Ramos (cell line): ENCODE measurements around the gene SLBP.

Source experiments
- in situ Hi-C: fragments of 300-500 bp; cut with MboI; formaldehyde crosslinking; loops from one replicate; pipeline ENCODE4 v1.14.3; 2022; ENCODE audit warnings: low sequenced_read_pairs; ENCODE audit not compliant: unreplicated experiment

Gene SLBP

GRCh38 chr4:1730532-1731135, 18.5 kb upstream of the SLBP start:
- in situ Hi-C loops = no loop called here

GRCh38 chr4:1728061-1728980, 16.2 kb upstream of the SLBP start:
- in situ Hi-C loops = loop anchor here (5.0 kb wide), 1 partner anchor 36 kb away; no protein-coding TSS in a partner anchor

- in situ Hi-C loops = loop anchor here (5.0 kb wide), 1 partner anchor 35 kb away; no protein-coding TSS in a partner anchor
Observed at GRCh38 chr4:1727117-1728031, 15.3 kb upstream of the SLBP start.

GRCh38 chr4:1726146-1726934, 14.2 kb upstream of the SLBP start:
- in situ Hi-C loops = loop anchor here (5.0 kb wide), 1 partner anchor 34 kb away; no protein-coding TSS in a partner anchor

- in situ Hi-C loops = loop anchor here (5.0 kb wide), 1 partner anchor 33 kb away; no protein-coding TSS in a partner anchor
Observed at GRCh38 chr4:1725521-1725920, 13.4 kb upstream of the SLBP start.

- in situ Hi-C loops = loop anchor here (25.0 kb wide), 1 partner anchor 1364 kb away; no protein-coding TSS in a partner anchor
Observed at GRCh38 chr4:1723131-1723801, 11.1 kb upstream of the SLBP start.

GRCh38 chr4:1722551-1723118, 10.5 kb upstream of the SLBP start:
- in situ Hi-C loops = loop anchor here (25.0 kb wide), 1 partner anchor 1365 kb away; no protein-coding TSS in a partner anchor

- in situ Hi-C loops = loop anchor here (25.0 kb wide), 1 partner anchor 1365 kb away; no protein-coding TSS in a partner anchor
Observed at GRCh38 chr4:1721666-1722550, 9.8 kb upstream of the SLBP start.

- in situ Hi-C loops = loop anchor here (25.0 kb wide), 1 partner anchor 1366 kb away; no protein-coding TSS in a partner anchor
Observed at GRCh38 chr4:1721003-1721665, 9.0 kb upstream of the SLBP start, which contains the start of the genes TACC3 and TMEM129. Gene TACC3, plus strand, starts transcription at chr4:1721521. Its CDS starts 1,901 bp downstream, at chr4:1723422. Gene TMEM129, minus strand, starts transcription at chr4:1721323. Its CDS starts 486 bp downstream, at chr4:1720837.

- in situ Hi-C loops = loop anchor here (25.0 kb wide), 1 partner anchor 1367 kb away; no protein-coding TSS in a partner anchor
Observed at GRCh38 chr4:1720163-1720983, 8.3 kb upstream of the SLBP start.

GRCh38 chr4:1718095-1718850, 6.2 kb upstream of the SLBP start:
- in situ Hi-C loops = loop anchor here (25.0 kb wide), 1 partner anchor 1369 kb away; no protein-coding TSS in a partner anchor

- in situ Hi-C loops = loop anchor here (25.0 kb wide), 1 partner anchor 1370 kb away; no protein-coding TSS in a partner anchor
Observed at GRCh38 chr4:1717129-1718094, 5.3 kb upstream of the SLBP start.

GRCh38 chr4:1716065-1716945, 4.2 kb upstream of the SLBP start:
- in situ Hi-C loops = loop anchor here (25.0 kb wide), 1 partner anchor 1371 kb away; no protein-coding TSS in a partner anchor
